Lung (tissue), 12 donors: ENCODE measurements around the gene RAP1GAP2. TPM values are rescaled to one million over a fixed set of nuclear protein-coding genes. Genes with fewer than 3 reads are reported as not detected.

Source experiments
- ATAC-seq: fragments of 200-7000 bp; cut with Tn5 transposase; one replicate; pipeline ENCODE4 v1.9.1; 2020; ENCODE audit warnings: moderate number of reproducible peaks; ENCODE audit not compliant: insufficient read depth, low FRiP score
- DNase-seq, 3 donors: peaks; one replicate each; pipeline ENCODE4 v3.0.0-alpha.2; 2013 to 2017
- H3K27ac ChIP-seq, 2 donors: one replicate each; pipeline ENCODE4 v1.5.1; 2013; ENCODE audit warnings: mild to moderate bottlenecking in 2 of 2, moderate library complexity in 2 of 2, control low read depth in 1 of 2, inconsistent platforms in 1 of 2, low read depth in 1 of 2, low read length in 1 of 2
- H3K27me3 ChIP-seq, 3 donors: one replicate each; pipeline ENCODE4 v1.5.1; 2013; ENCODE audit warnings: low read length in 2 of 3; ENCODE audit not compliant: control insufficient read depth in 3 of 3, insufficient read depth in 3 of 3
- H3K36me3 ChIP-seq, 4 donors: one replicate each; pipeline ENCODE4 v1.5.1; 2013; ENCODE audit warnings: low read length in 4 of 4, mild to moderate bottlenecking in 1 of 4, moderate library complexity in 1 of 4; ENCODE audit not compliant: control insufficient read depth in 4 of 4, insufficient read depth in 4 of 4
- H3K4me1 ChIP-seq, 5 donors: one replicate each; pipeline ENCODE4 v1.5.1; 2013; ENCODE audit warnings: low read length in 5 of 5, mild to moderate bottlenecking in 2 of 5, moderate library complexity in 1 of 5; ENCODE audit not compliant: control insufficient read depth in 5 of 5, insufficient read depth in 5 of 5
- H3K4me3 ChIP-seq: one replicate; pipeline ENCODE4 v1.5.1; 2013; ENCODE audit warnings: mild to moderate bottlenecking, control low read depth, moderate library complexity
- H3K9ac ChIP-seq, 2 donors: one replicate each; pipeline ENCODE4 v1.5.1; 2013; ENCODE audit warnings: low read length in 2 of 2, control low read depth in 1 of 2; ENCODE audit not compliant: insufficient read depth in 1 of 2
- H3K9me3 ChIP-seq, 4 donors: one replicate each; pipeline ENCODE4 v1.5.1; 2013; ENCODE audit warnings: low read length in 3 of 4, mild to moderate bottlenecking in 1 of 4, moderate library complexity in 1 of 4; ENCODE audit not compliant: control insufficient read depth in 4 of 4, insufficient read depth in 3 of 4
- WGBS, 2 donors: extraction: QIAGEN DNeasy Blood & Tissue Kit; methylation state at CpG; one replicate each; pipeline ENCODE4 v1.1.7; 2013; 5-methylcytosine and 5-hydroxymethylcytosine counted together
- polyA plus RNA-seq, 2 donors: library from polyadenylated mRNA; stranded (reverse); fragments of 200-250 nt; gene quantifications; one replicate each; pipeline ENCODE4 v1.2.1, GENCODE V29; 2013
- total RNA-seq, 2 donors: library from RNA; depleted of rRNA in 1 of 2; stranded (reverse); fragments of >200 nt in 1 of 2; gene quantifications; one replicate each; pipeline ENCODE4 v1.2.1, GENCODE V29; 2014 to 2021
- TF ChIP-seq, protein P1 (sequence below): IDR thresholded peaks from 2 replicates; pipeline ENCODE4 v1.5.1; 2012; ENCODE audit warnings: mild to moderate bottlenecking; ENCODE audit errors: control extremely low read depth, extremely low read depth
- donor health status: control.
- donor health status: control.
- donor health status: Bipolar disorder and iron deficiency.
- donor health status: healthy.
- donor health status: DM: yes; HTN: yes; CAD: no.

The RAP1GAP2 gene
- total and polyA plus RNA-seq, 4 donors, result 5.3 to 16.7 (median 6.0) TPM

DNA sequence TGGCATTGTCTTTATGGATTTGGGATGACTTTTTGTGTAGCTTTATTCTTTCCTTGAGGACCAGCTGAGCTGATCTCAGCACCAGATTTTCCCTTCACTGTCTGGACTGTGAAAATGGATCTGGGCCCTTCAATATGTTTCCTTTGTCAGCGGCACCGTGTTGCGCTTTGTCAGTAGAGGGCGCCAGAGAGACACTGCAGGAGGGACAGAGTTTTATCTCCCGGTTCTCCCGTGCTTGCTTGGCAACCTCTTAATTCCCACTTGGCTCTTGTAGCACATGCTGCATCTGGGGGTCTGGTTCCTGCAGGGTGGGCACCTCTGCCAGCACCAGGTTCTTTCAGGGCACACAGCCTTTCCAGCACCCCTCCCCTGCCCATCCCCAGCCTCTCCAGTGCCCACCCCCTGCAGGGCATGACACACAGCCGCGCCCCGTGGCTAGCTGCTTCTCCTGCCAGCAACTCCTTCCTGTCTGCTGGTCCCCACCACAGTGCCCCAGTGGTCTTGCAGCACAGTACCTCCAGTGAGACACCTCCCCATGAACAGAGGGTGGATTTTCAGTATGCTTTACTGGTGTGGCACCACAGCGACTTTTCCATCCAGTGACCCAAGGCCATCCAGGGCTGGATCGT is 247.6 kb downstream of the RAP1GAP2 start:
- no peaks in the 10 kb centered on the region for H3K36me3 ChIP-seq
- H3K27ac ChIP-seq, result no peak overlapping the region
- no peak overlapping the region for H3K4me3 ChIP-seq
- H3K9ac ChIP-seq, result no peak overlapping the region
- DNase-seq (no peak), ATAC-seq (no peak)
- H3K27me3 ChIP-seq, result no peaks in the 10 kb centered on the region
- H3K4me1 ChIP-seq, result no peaks in the 10 kb centered on the region
- TF ChIP-seq, protein P1, sequence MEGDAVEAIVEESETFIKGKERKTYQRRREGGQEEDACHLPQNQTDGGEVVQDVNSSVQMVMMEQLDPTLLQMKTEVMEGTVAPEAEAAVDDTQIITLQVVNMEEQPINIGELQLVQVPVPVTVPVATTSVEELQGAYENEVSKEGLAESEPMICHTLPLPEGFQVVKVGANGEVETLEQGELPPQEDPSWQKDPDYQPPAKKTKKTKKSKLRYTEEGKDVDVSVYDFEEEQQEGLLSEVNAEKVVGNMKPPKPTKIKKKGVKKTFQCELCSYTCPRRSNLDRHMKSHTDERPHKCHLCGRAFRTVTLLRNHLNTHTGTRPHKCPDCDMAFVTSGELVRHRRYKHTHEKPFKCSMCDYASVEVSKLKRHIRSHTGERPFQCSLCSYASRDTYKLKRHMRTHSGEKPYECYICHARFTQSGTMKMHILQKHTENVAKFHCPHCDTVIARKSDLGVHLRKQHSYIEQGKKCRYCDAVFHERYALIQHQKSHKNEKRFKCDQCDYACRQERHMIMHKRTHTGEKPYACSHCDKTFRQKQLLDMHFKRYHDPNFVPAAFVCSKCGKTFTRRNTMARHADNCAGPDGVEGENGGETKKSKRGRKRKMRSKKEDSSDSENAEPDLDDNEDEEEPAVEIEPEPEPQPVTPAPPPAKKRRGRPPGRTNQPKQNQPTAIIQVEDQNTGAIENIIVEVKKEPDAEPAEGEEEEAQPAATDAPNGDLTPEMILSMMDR, result no peak
- 65 to 66% methylated on average over 11 of the region's 11 CpGs for WGBS, 2 donors
- H3K9me3 ChIP-seq, result peaks cover 0 to 11% (median 0%) of the 10 kb centered on the region in 4 donors

DNA sequence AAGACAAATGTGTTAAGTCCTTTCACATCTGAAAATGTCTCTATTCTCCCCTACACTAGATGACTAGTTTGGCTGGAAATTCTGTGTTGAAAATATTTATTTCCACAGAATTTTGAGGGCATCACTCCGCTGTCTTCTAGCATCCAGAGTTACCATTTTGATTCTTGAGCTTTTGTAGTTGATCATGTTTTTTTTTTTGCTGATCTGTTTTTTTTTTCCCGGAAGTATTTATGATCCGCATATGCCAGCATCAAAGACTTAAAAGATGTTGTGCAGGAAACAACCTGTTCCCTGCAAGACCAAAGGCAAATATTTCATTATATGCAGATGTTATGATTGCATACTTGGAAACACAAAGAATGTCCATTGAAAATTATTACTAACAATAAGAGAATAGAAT is 250.5 kb downstream of the RAP1GAP2 start:
- 59 to 87% methylated on average over 3 of the region's 3 CpGs for WGBS, 2 donors

DNA sequence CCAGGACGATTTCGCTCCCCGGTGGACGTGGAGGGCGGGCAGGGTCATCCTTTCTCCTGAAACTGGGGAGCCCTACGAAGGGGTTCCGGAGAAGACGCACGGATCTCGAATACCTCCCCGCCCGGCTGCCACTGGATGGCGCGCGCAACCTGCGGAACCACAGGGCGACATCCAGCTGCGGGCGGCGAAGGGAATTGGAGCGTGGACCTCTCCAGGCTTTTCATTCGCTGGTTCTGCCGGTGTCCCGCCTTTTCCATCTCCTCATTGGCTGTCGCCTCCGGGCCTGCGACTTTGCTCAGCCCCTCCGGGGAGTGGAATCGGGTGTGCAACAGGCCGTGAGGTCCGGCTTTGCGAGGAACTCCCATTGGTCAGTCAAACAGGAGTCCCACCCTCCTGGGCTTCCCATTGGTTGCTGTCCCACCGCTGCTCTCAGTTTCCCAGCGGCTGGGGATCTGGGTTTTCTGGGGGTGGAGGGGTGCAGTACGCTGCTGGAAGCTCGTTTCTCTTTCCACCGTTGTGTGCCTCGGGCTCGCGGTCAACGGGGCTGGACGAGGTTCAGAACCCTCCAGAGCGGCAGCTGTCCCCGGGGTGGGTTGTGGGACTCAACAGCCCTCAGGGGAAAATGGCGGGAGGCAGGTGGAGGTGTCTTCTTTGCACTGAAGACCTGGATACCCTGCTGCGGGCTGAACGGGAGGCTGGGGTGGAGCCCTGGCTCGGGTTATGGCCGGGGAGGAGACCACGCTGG is 252.7 kb downstream of the RAP1GAP2 start:
- peak; percentile 98 to 99 (median 99) for DNase-seq
- Histone ChIP-seq H3K9me3 (peaks cover 0 to 6% (median 0%) of the 10 kb centered on the region in 4 donors), H3K27ac (peak overlapping the region; percentile 35 to 62), H3K36me3 (no peaks in the 10 kb centered on the region), H3K4me3 (peak overlapping the region; percentile 33), H3K4me1 (peaks cover 0 to 5% (median 0%) of the 10 kb centered on the region in 5 donors), H3K9ac (peak overlapping the region in 1 of 2 donors; percentile 63), H3K27me3 (no peaks in the 10 kb centered on the region)
- peak; percentile 99 for ATAC-seq
- TF ChIP-seq, protein P1, result peak; percentile 44
- 0 to 1% methylated on average over 50 of the region's 50 CpGs for WGBS, 2 donors

More for the DNA sequence above, 250.5 kb downstream of the RAP1GAP2 start:
- TF ChIP-seq, protein P1, result no peak
- H3K27me3 ChIP-seq, result no peaks in the 10 kb centered on the region
- peaks cover 0 to 5% (median 0%) of the 10 kb centered on the region in 5 donors for H3K4me1 ChIP-seq
- peaks cover 0 to 9% (median 0%) of the 10 kb centered on the region in 4 donors for H3K9me3 ChIP-seq
- ATAC-seq, result no peak
- H3K9ac ChIP-seq, result no peak overlapping the region
- no peak overlapping the region for H3K4me3 ChIP-seq
- DNase-seq, result no peak
- H3K36me3 ChIP-seq, result no peaks in the 10 kb centered on the region
- H3K27ac ChIP-seq, result no peak overlapping the region
